Neuronal stem cell (in vitro differentiated cells): Measurements from ENCODE around the gene CD300LD.

Source experiments
- DNase-seq: peaks from one replicate; pipeline ENCODE4 v3.0.0-alpha.2; 2013; ENCODE audit warnings: low spot score
- H2AFZ ChIP-seq: one replicate; pipeline ENCODE4 v1.6.1; 2013; ENCODE audit warnings: mild to moderate bottlenecking, low read length, inconsistent platforms
- H2AK5ac ChIP-seq: 2 replicates; pipeline ENCODE4 v1.6.1; 2013; ENCODE audit warnings: low read depth, mild to moderate bottlenecking, inconsistent platforms, low read length, moderate library complexity, mixed read lengths
- H2BK120ac ChIP-seq: 2 replicates; pipeline ENCODE4 v1.6.1; 2013; ENCODE audit warnings: low read depth, mild to moderate bottlenecking, inconsistent platforms, low read length, moderate library complexity, mixed read lengths
- H2BK12ac ChIP-seq: one replicate; pipeline ENCODE4 v1.6.1; 2013; ENCODE audit warnings: low read length, inconsistent platforms
- H2BK15ac ChIP-seq: 2 replicates; pipeline ENCODE4 v1.6.1; 2013; ENCODE audit warnings: mild to moderate bottlenecking, low read length, inconsistent platforms, mixed read lengths
- H2BK5ac ChIP-seq: one replicate; pipeline ENCODE4 v1.6.1; 2013; ENCODE audit warnings: inconsistent platforms, mild to moderate bottlenecking, low read length, moderate library complexity
- H3K14ac ChIP-seq: one replicate; pipeline ENCODE4 v1.6.1; 2013; ENCODE audit warnings: low read length, inconsistent platforms
- H3K18ac ChIP-seq: 2 replicates; pipeline ENCODE4 v1.6.1; 2013; ENCODE audit warnings: low read length, inconsistent platforms
- H3K23ac ChIP-seq: 2 replicates; pipeline ENCODE4 v1.6.1; 2013; ENCODE audit warnings: low read depth, mild to moderate bottlenecking, mixed read lengths, low read length, inconsistent platforms; ENCODE audit not compliant: poor library complexity
- H3K27ac ChIP-seq: replicated peaks from 3 replicates; pipeline ENCODE4 v1.5.1; 2013; ENCODE audit warnings: low read length, inconsistent platforms
- H3K27me3 ChIP-seq, 3 experiments: 2 replicates each; pipeline ENCODE4 v1.6.1; 2013; ENCODE audit warnings: low read length in 3 of 3, mild to moderate bottlenecking in 2 of 3, inconsistent platforms in 1 of 3, low read depth in 1 of 3, mixed read lengths in 1 of 3, moderate library complexity in 1 of 3; ENCODE audit not compliant: control insufficient read depth in 3 of 3, insufficient read depth in 3 of 3
- H3K36me3 ChIP-seq, 2 donors: replicated peaks in 1 of 2; 2 replicates each; pipeline ENCODE4 v1.6.1; 2013; ENCODE audit warnings: low read length in 2 of 2; ENCODE audit not compliant: control insufficient read depth in 2 of 2, insufficient read depth in 2 of 2
- H3K4ac ChIP-seq: 2 replicates; pipeline ENCODE4 v1.6.1; 2013; ENCODE audit warnings: inconsistent platforms, mild to moderate bottlenecking, low read length, moderate library complexity
- H3K4me1 ChIP-seq, 2 donors: 1 replicate in 1 of 2; 2 replicates in 1 of 2; pipeline ENCODE4 v1.6.1; 2013; ENCODE audit warnings: low read length in 2 of 2, low read depth in 1 of 2; ENCODE audit not compliant: control insufficient read depth in 2 of 2, insufficient read depth in 1 of 2
- H3K4me2 ChIP-seq: one replicate; pipeline ENCODE4 v1.6.1; 2013; ENCODE audit warnings: mild to moderate bottlenecking, low read length, inconsistent platforms; ENCODE audit not compliant: insufficient read depth, poor library complexity, severe bottlenecking
- H3K4me3 ChIP-seq, 2 donors: 2 replicates each; pipeline ENCODE4 v1.5.1; 2013; ENCODE audit warnings: low read length in 2 of 2, mild to moderate bottlenecking in 2 of 2, inconsistent platforms in 1 of 2, moderate library complexity in 1 of 2
- H3K79me1 ChIP-seq: one replicate; pipeline ENCODE4 v1.6.1; 2013; ENCODE audit warnings: low read depth, mild to moderate bottlenecking, inconsistent platforms, low read length, moderate library complexity
- H3K9ac ChIP-seq: one replicate; pipeline ENCODE4 v1.6.1; 2013; ENCODE audit warnings: mild to moderate bottlenecking, low read depth, low read length, inconsistent platforms; ENCODE audit not compliant: poor library complexity
- H3K9me3 ChIP-seq, 2 donors: replicated peaks in 1 of 2; 2 replicates each; pipeline versions ENCODE3 to v1.6.1; 2013; ENCODE audit warnings: low read length in 2 of 2, mild to moderate bottlenecking in 2 of 2, inconsistent platforms in 1 of 2, low read depth in 1 of 2, mixed read lengths in 1 of 2, moderate library complexity in 1 of 2; ENCODE audit not compliant: control insufficient read depth in 2 of 2, insufficient read depth in 1 of 2
- H4K8ac ChIP-seq: one replicate; pipeline ENCODE4 v1.6.1; 2013; ENCODE audit warnings: low read depth, mild to moderate bottlenecking, inconsistent platforms, low read length, moderate library complexity
- H4K91ac ChIP-seq: one replicate; pipeline ENCODE4 v1.6.1; 2013; ENCODE audit warnings: low read length, low read depth, mild to moderate bottlenecking, inconsistent platforms; ENCODE audit not compliant: poor library complexity
- WGBS, 2 donors: extraction: QIAGEN DNeasy Blood & Tissue Kit; methylation state at CpG; one replicate each; pipeline ENCODE4 v1.1.7; 2013; ENCODE audit warnings: missing lambda C conversion rate in 2 of 2, mixed read lengths in 1 of 2; ENCODE audit not compliant: insufficient read length in 2 of 2, insufficient replicate concordance in 1 of 2; ENCODE audit errors: extremely low coverage in 2 of 2; 5-methylcytosine and 5-hydroxymethylcytosine counted together

Gene CD300LD

DNA sequence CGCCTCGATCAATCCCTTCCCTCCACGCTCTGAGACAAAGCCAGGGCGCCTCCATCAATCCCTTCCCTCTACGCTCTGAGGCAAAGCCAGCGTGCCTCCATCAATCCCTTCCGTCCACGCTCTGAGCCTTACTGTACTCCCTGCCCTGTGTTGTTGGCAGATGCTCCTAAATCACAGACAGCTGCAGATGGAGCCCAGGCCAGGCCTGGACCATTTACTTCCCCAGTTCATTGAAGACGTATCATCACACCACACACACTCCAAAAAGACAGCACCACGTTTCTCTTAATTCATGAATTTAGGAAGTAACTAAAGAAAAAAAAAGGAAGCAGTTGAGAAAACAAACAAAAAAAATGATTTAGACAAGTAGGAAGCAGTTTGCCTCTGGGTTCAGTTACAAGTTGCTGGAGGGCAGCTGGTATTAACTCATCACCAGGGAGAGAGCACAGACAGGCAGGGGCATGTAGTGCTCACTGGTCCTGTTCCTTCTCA is 7.4 kb upstream of the CD300LD start:
- H3K4ac ChIP-seq, result no peak overlapping the region
- H3K4me3 ChIP-seq, result peak overlapping the region in 1 of 2 donors; percentile 6
- H3K9me3 ChIP-seq, result no peaks in the 10 kb centered on the region
- H4K8ac ChIP-seq, result no peak overlapping the region
- no peak overlapping the region for H3K9ac ChIP-seq
- peaks cover 0 to 32% (median 0%) of the 10 kb centered on the region in 3 experiments for H3K27me3 ChIP-seq
- no peak overlapping the region for H3K4me2 ChIP-seq
- H2BK5ac ChIP-seq, result no peak overlapping the region
- no peak for DNase-seq
- no peaks in the 10 kb centered on the region for H3K79me1 ChIP-seq
- H4K91ac ChIP-seq, result no peak overlapping the region
- H3K23ac ChIP-seq, result no peak overlapping the region
- H3K14ac ChIP-seq, result no peak overlapping the region
- no peak overlapping the region for H3K27ac ChIP-seq
- no peak overlapping the region for H2BK15ac ChIP-seq
- no peak overlapping the region for H2BK12ac ChIP-seq
- H2AK5ac ChIP-seq, result no peak overlapping the region
- peaks cover 0 to 3% of the 10 kb centered on the region in 2 donors for H3K4me1 ChIP-seq
- H3K18ac ChIP-seq, result peak overlapping the region; percentile 48
- H2BK120ac ChIP-seq, result no peak overlapping the region
- no peaks in the 10 kb centered on the region for H3K36me3 ChIP-seq
- WGBS, 2 donors, result no CpG with 5 or more reads among the region's 10 CpGs
- no peak overlapping the region for H2AFZ ChIP-seq

GRCh38 chr17:74599023-74599399 is 6.9 kb upstream of the CD300LD start:
- no peak overlapping the region for H3K4ac ChIP-seq
- H2BK15ac ChIP-seq, result no peak overlapping the region
- no peak overlapping the region for H2BK5ac ChIP-seq
- H4K91ac ChIP-seq, result no peak overlapping the region
- no peak overlapping the region for H3K4me2 ChIP-seq
- H3K27ac ChIP-seq, result no peak overlapping the region
- peak overlapping the region; percentile 32 for H3K14ac ChIP-seq
- H3K36me3 ChIP-seq, result no peaks in the 10 kb centered on the region
- H2BK120ac ChIP-seq, result no peak overlapping the region
- no peak overlapping the region for H2AFZ ChIP-seq
- H3K79me1 ChIP-seq, result no peaks in the 10 kb centered on the region
- no peak overlapping the region for H3K23ac ChIP-seq
- no peak overlapping the region for H3K4me3 ChIP-seq
- H3K27me3 ChIP-seq, result peaks cover 0 to 27% (median 0%) of the 10 kb centered on the region in 3 experiments
- peaks cover 0 to 3% of the 10 kb centered on the region in 2 donors for H3K4me1 ChIP-seq
- H2BK12ac ChIP-seq, result no peak overlapping the region
- no CpG with 5 or more reads among the region's 3 CpGs for WGBS, 2 donors
- no peak overlapping the region for H2AK5ac ChIP-seq
- no peak for DNase-seq
- no peaks in the 10 kb centered on the region for H3K9me3 ChIP-seq
- H3K18ac ChIP-seq, result peak overlapping the region; percentile 48
- no peak overlapping the region for H4K8ac ChIP-seq
- H3K9ac ChIP-seq, result no peak overlapping the region

DNA sequence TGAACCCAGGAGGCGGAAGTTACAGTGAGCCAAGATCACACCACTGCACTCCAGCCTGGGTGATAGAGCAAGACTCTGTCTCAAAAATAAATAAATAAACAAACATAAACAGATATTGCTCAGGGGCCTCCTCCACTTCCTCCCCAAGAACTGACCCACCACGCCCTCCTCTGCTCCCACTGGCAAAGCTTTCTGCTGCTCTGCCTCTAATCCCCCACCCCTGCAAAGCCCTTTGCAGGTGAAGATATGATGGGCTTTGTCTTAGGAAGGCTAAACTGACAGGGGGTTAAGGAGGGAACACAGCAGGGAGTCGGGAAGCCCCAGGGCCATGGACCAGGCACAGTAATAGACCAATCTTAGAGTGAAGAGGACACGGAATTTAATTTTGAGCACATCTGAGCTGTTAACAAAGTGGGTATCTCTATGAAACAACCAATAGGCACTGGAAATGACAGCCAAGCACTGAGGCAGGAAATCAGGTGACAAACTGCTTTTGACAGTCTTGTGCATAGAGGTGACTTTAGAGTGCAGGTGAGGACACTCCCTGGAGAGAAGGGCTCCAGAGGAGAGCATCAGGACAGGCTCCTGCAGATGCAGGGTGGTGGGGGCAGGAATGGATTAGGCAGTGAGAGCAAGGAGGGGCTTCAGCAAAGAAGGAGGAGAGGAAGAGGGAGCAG is 6.4 kb upstream of the CD300LD start:
- peaks cover 0 to 23% (median 0%) of the 10 kb centered on the region in 3 experiments for H3K27me3 ChIP-seq
- WGBS, 2 donors, result no CpG with 5 or more reads among the region's 4 CpGs

GRCh38 chr17:74597069-74597790 is 5.1 kb upstream of the CD300LD start:
- Histone ChIP-seq H2AFZ (no peak overlapping the region), H3K9ac (no peak overlapping the region), H3K4me2 (no peak overlapping the region), H2BK5ac (no peak overlapping the region), H3K79me1 (no peaks in the 10 kb centered on the region), H3K23ac (no peak overlapping the region), H3K9me3 (no peaks in the 10 kb centered on the region), H2AK5ac (no peak overlapping the region), H3K4me1 (peaks cover 0 to 3% of the 10 kb centered on the region in 2 donors), H4K8ac (no peak overlapping the region), H3K18ac (no peak overlapping the region), H3K36me3 (no peaks in the 10 kb centered on the region), H3K27ac (no peak overlapping the region), H2BK12ac (no peak overlapping the region), H3K4ac (no peak overlapping the region), H4K91ac (no peak overlapping the region), H3K14ac (no peak overlapping the region), H3K27me3 (peaks cover 0 to 12% (median 0%) of the 10 kb centered on the region in 3 experiments), H2BK120ac (no peak overlapping the region), H3K4me3 (no peak overlapping the region), H2BK15ac (no peak overlapping the region)
- WGBS, 2 donors, result no CpG with 5 or more reads among the region's 8 CpGs
- DNase-seq, result no peak

More for the DNA sequence above, 6.4 kb upstream of the CD300LD start:
- Histone ChIP-seq H3K4me3 (no peak overlapping the region), H2AK5ac (no peak overlapping the region), H2BK12ac (no peak overlapping the region), H2BK120ac (no peak overlapping the region), H3K9me3 (no peaks in the 10 kb centered on the region), H3K79me1 (no peaks in the 10 kb centered on the region), H2BK15ac (no peak overlapping the region), H3K9ac (no peak overlapping the region), H4K8ac (no peak overlapping the region), H2BK5ac (no peak overlapping the region), H3K4me1 (peaks cover 0 to 3% of the 10 kb centered on the region in 2 donors), H4K91ac (no peak overlapping the region), H3K4ac (no peak overlapping the region), H3K18ac (no peak overlapping the region), H3K14ac (peak overlapping the region; percentile 32), H2AFZ (no peak overlapping the region), H3K23ac (no peak overlapping the region), H3K36me3 (no peaks in the 10 kb centered on the region), H3K27ac (no peak overlapping the region), H3K4me2 (no peak overlapping the region)
- DNase-seq, result no peak
